GM13977 (cell line): ENCODE measurements around the gene THSD8.

Source experiments
- DNase-seq: peaks from one replicate; pipeline ENCODE4 v3.0.0; 2012; ENCODE audit warnings: low spot score
- CTCF ChIP-seq: IDR thresholded peaks from 2 replicates; pipeline ENCODE4 v1.5.1; 2012; ENCODE audit warnings: mild to moderate bottlenecking, control low read depth; ENCODE audit not compliant: insufficient read depth; ENCODE audit errors: extremely low read depth, missing control alignments
- in situ Hi-C: fragments of 300-500 bp; cut with MboI; formaldehyde crosslinking; loops from one replicate; pipeline ENCODE4 v1.12.0; 2022; ENCODE audit warnings: low sequenced_read_pairs, low pct_unique_long_range_greater_than_20kb, mixed read lengths, inconsistent platforms; ENCODE audit not compliant: unreplicated experiment

THSD8 gene

GRCh38 chr19:12773571-12773970 lies 28.3 kb upstream of the THSD8 start:
- TF ChIP-seq CTCF: peak; percentile 29
- no peak for DNase-seq
- in situ Hi-C loops: no loop called here

- no peak for DNase-seq
- no peak for TF ChIP-seq CTCF
- in situ Hi-C loops: no loop called here
These were observed 27.0 kb upstream of the THSD8 start, which contains the start of gene HOOK2 for GRCh38 chr19:12774588-12775555. Gene HOOK2 (minus strand): TSS chr19:12775552. CDS start chr19:12775449, 103 bp downstream.

- in situ Hi-C loops: no loop called here
- peak; percentile 82 for DNase-seq
- peak; percentile 96 for TF ChIP-seq CTCF
These were observed 24.5 kb upstream of the THSD8 start for GRCh38 chr19:12777217-12778016.

GRCh38 chr19:12778017-12778904 lies 23.6 kb upstream of the THSD8 start:
- in situ Hi-C loops: no loop called here
- peak; percentile 70 for DNase-seq
- no peak for TF ChIP-seq CTCF

- no peak for TF ChIP-seq CTCF
- DNase-seq: no peak
- in situ Hi-C loops: no loop called here
These were observed 23.0 kb upstream of the THSD8 start for GRCh38 chr19:12778905-12779161.
